Activated CD8-positive, alpha-beta memory T cell treated with anti-CD3 and anti-CD28 coated beads for 24 hours (primary cell): ENCODE measurements around the gene SIPA1.
A peak's percentile ranks its signal among the peaks of the same experiment; 100 is the strongest.
"Not testable (repeated sequence)": the region's sequence is repeated elsewhere in the genome, so short reads cannot be mapped to it uniquely, and the experiment has no call there.

Experiments
- DNase-seq: peaks from one replicate; pipeline ENCODE4 v3.0.0-alpha.2; 2020

Gene SIPA1

GRCh38 chr11:65625628-65626342 lies 12.1 kb upstream of the SIPA1 start:
- DNase-seq = peak; percentile 77

GRCh38 chr11:65627202-65627601 lies 10.7 kb upstream of the SIPA1 start:
- DNase-seq = no peak

- DNase-seq = no peak
These were observed 8.3 kb upstream of the SIPA1 start for GRCh38 chr11:65629579-65629978.

- no peak for DNase-seq
These were observed 7.7 kb upstream of the SIPA1 start for GRCh38 chr11:65630215-65630614.

GRCh38 chr11:65633390-65634108 lies 4.4 kb upstream of the SIPA1 start:
- no peak for DNase-seq

GRCh38 chr11:65634109-65634436 lies 3.8 kb upstream of the SIPA1 start:
- no peak for DNase-seq

GRCh38 chr11:65634440-65634839 lies 3.5 kb upstream of the SIPA1 start:
- DNase-seq = no peak

- no peak for DNase-seq
These were observed 2.8 kb upstream of the SIPA1 start for GRCh38 chr11:65634905-65635731.

- DNase-seq = no peak
These were observed 1.5 kb upstream of the SIPA1 start for GRCh38 chr11:65636108-65637031.

GRCh38 chr11:65637032-65637557 lies 806 bp upstream of the SIPA1 start:
- DNase-seq = no peak

GRCh38 chr11:65639228-65639597 lies 1.3 kb downstream of the SIPA1 start:
- DNase-seq = not testable (repeated sequence)

GRCh38 chr11:65639623-65640482 lies 2.0 kb downstream of the SIPA1 start:
- DNase-seq = peak; percentile 74

- DNase-seq = peak; percentile 81
These were observed 2.8 kb downstream of the SIPA1 start for GRCh38 chr11:65640483-65641296.

- DNase-seq = no peak
These were observed 3.6 kb downstream of the SIPA1 start for GRCh38 chr11:65641297-65642013.

GRCh38 chr11:65642014-65642671 lies 4.2 kb downstream of the SIPA1 start:
- DNase-seq = no peak

- DNase-seq = no peak
These were observed 6.1 kb downstream of the SIPA1 start for GRCh38 chr11:65643971-65644370.

GRCh38 chr11:65644837-65645236 lies 6.9 kb downstream of the SIPA1 start:
- no peak for DNase-seq

GRCh38 chr11:65645710-65646109 lies 7.8 kb downstream of the SIPA1 start:
- no peak for DNase-seq

- DNase-seq = no peak
These were observed 8.5 kb downstream of the SIPA1 start for GRCh38 chr11:65646288-65646957.
